DMS79 (cell line): ENCODE data around the gene RBM41.
"Not testable (repeated sequence)": the region's sequence is repeated elsewhere in the genome, so short reads cannot be mapped to it uniquely, and the experiment has no call there.

Experiments
- DNase-seq: peaks from one replicate; lab custom pipeline; 2025; lab: John Stamatoyannopoulos, UW

RBM41 gene

GRCh38 chrX:107118322-107119147 is at the start of gene RBM41:
Gene RBM41, minus strand, starts transcription at chrX:107118822. Its CDS starts 49 bp downstream, at chrX:107118773.
- DNase-seq: peak; percentile 87

- DNase-seq: no peak
Measured at GRCh38 chrX:107168257-107168656, 49.6 kb upstream of the RBM41 start.

GRCh38 chrX:107167163-107167921 is 48.7 kb upstream of the RBM41 start:
- DNase-seq: no peak

GRCh38 chrX:107157618-107158017 is 39.0 kb upstream of the RBM41 start:
- not testable (repeated sequence) for DNase-seq

- DNase-seq: not testable (repeated sequence)
Measured at GRCh38 chrX:107155621-107156430, 37.2 kb upstream of the RBM41 start.

- peak; percentile 1 for DNase-seq
Measured at GRCh38 chrX:107154787-107155620, 36.4 kb upstream of the RBM41 start.

GRCh38 chrX:107153005-107153404 is 34.4 kb upstream of the RBM41 start:
- no peak for DNase-seq

- no peak for DNase-seq
Measured at GRCh38 chrX:107146670-107147069, 28.0 kb upstream of the RBM41 start.

- DNase-seq: no peak
Measured at GRCh38 chrX:107135965-107136307, 17.3 kb upstream of the RBM41 start.

- DNase-seq: no peak
Measured at GRCh38 chrX:107135049-107135964, 16.7 kb upstream of the RBM41 start.

- DNase-seq: no peak
Measured at GRCh38 chrX:107123750-107124149, 5.1 kb upstream of the RBM41 start.

GRCh38 chrX:107119283-107119682 is 661 bp upstream of the RBM41 start:
- DNase-seq: no peak

- no peak for DNase-seq
Measured at GRCh38 chrX:107117993-107118321, 665 bp downstream of the RBM41 start.

GRCh38 chrX:107107459-107107858 is 11.2 kb downstream of the RBM41 start:
- DNase-seq: no peak

- no peak for DNase-seq
Measured at GRCh38 chrX:107102980-107103379, 15.6 kb downstream of the RBM41 start.

GRCh38 chrX:107076158-107076557 is 42.5 kb downstream of the RBM41 start:
- DNase-seq: no peak

- not testable (repeated sequence) for DNase-seq
Measured at GRCh38 chrX:107057731-107058130, 60.9 kb downstream of the RBM41 start.

GRCh38 chrX:107054978-107055377 is 63.6 kb downstream of the RBM41 start:
- DNase-seq: no peak

- DNase-seq: no peak
Measured at GRCh38 chrX:107050195-107050709, 68.4 kb downstream of the RBM41 start.

GRCh38 chrX:107047622-107048021 is 71.0 kb downstream of the RBM41 start:
- DNase-seq: no peak
